ENCODE results near the gene DHX57. TPM values are rescaled to one million over a fixed set of nuclear protein-coding genes. Genes with fewer than 3 reads are reported as not detected.

The DHX57 gene
- total RNA-seq, 1 experiment from 2014 or later: 27.5 TPM

DNA sequence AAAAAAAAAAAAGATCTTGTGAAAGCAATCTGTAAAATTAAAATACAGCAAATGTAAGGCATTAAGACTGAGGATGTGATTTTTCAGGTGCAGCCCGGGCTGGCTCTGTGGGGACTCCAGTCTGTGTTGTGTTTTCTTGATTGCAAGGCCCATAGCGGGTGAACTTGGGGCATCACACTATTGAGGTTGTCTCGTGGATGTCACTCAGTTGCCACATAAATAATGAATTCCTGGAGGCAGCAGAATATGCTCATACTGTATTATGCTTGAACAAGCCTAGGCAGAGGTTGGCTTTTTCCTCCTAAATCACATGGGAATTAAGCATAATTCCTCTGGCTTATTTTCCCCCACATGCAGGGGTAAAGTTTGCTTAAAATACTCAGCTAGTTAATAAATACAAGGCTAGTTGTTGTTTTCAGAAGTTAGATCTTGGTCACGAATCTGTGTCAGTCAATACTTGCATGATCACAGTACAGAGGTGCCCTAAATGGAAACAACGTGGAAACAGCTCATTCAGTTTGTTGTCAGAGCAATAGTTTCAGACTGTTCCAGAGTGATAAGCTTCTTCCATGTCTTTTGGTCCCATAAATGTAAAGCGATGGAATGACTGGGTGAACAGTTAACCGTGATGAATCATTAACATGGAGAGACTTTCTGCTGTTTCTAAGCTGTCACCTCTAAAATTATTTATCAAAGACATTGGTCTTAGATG, 81.3 kb downstream of the DHX57 start:
- Histone ChIP-seq H2AK5ac (ENCODE audit: insufficient read length, low read length) (no peak overlapping the region), H3K27ac (ENCODE audit: insufficient read length, low read depth, low read length) (no peak overlapping the region), H3K79me2 (ENCODE audit: insufficient read depth, low read length) (no peaks in the 10 kb centered on the region), H2BK20ac (ENCODE audit: low read depth, low read length, poor library complexity, severe bottlenecking) (no peak overlapping the region), H3K23ac (ENCODE audit: insufficient read length, low read depth, low read length) (no peak overlapping the region), H2BK15ac (ENCODE audit: low read depth, low read length) (no peak overlapping the region), H2BK12ac (ENCODE audit: insufficient read length, low read depth, low read length) (no peak overlapping the region), H4K20me1 (ENCODE audit: control insufficient read depth, insufficient read depth, insufficient read length) (no peaks in the 10 kb centered on the region), H3K18ac (ENCODE audit: insufficient read length, low read depth, low read length) (no peak overlapping the region), H4K8ac (replicated peaks; ENCODE audit: insufficient read length, low read depth, low read length) (no peak overlapping the region), H3K23me2 (ENCODE audit: insufficient read length, low read depth, low read length, poor library complexity, severe bottlenecking) (no peaks in the 10 kb centered on the region), H2BK5ac (ENCODE audit: insufficient read length, low read length) (no peak overlapping the region), H3K4me1 (ENCODE audit: insufficient read depth, low read length) (no peaks in the 10 kb centered on the region), H3K56ac (ENCODE audit: insufficient read length, low read depth, low read length) (no peak overlapping the region), H3K4ac (ENCODE audit: low read depth, low read length) (no peak overlapping the region), H2BK120ac (ENCODE audit: low read depth, low read length, poor library complexity, severe bottlenecking) (no peak overlapping the region), H4K5ac (ENCODE audit: insufficient read length, low read depth, low read length) (no peak overlapping the region), H3K14ac (ENCODE audit: insufficient read depth, low read length) (no peak overlapping the region), H3T11ph (ENCODE audit: low read length) (no peak overlapping the region), H3K79me1 (ENCODE audit: insufficient read depth, low read depth, low read length, poor library complexity, severe bottlenecking) (no peaks in the 10 kb centered on the region), H4K91ac (ENCODE audit: insufficient read length, low read depth, low read length) (no peak overlapping the region), H3K4me2 (ENCODE audit: insufficient read depth, insufficient read length, low read length) (no peak overlapping the region), H2AFZ (ENCODE audit: low read length) (no peak overlapping the region), H3K9ac (ENCODE audit: extremely low read depth, insufficient read length, low read length) (no peak overlapping the region), H3K27me3 (ENCODE audit: insufficient read depth, low read length) (no peaks in the 10 kb centered on the region), H3K9me3 (ENCODE audit: control insufficient read depth, low read depth, low read length) (no peaks in the 10 kb centered on the region)
- Mint-ChIP-seq H3K4me1 (no peaks in the 10 kb centered on the region), H3K36me3 (ENCODE audit: insufficient read depth in 1 of 3, low read depth in 3 of 3) (peaks cover 0 to 10% (median 4%) of the 10 kb centered on the region in 3 experiments; a peak in 3 of 7 replicates), H3K27ac (peak overlapping the region in 1 of 3 experiments; percentile 77; a peak in 2 of 7 replicates), H3K9me3 (no peaks in the 10 kb centered on the region), H3K27me3 (ENCODE audit: low read depth) (no peaks in the 10 kb centered on the region), H3K4me3 (no peak overlapping the region)
- DNase-seq: no peak
- WGBS (ENCODE audit: extremely low coverage, insufficient read length, low lambda C conversion rate): no CpG with 5 or more reads among the region's 7 CpGs
- TF ChIP-seq, protein P1, sequence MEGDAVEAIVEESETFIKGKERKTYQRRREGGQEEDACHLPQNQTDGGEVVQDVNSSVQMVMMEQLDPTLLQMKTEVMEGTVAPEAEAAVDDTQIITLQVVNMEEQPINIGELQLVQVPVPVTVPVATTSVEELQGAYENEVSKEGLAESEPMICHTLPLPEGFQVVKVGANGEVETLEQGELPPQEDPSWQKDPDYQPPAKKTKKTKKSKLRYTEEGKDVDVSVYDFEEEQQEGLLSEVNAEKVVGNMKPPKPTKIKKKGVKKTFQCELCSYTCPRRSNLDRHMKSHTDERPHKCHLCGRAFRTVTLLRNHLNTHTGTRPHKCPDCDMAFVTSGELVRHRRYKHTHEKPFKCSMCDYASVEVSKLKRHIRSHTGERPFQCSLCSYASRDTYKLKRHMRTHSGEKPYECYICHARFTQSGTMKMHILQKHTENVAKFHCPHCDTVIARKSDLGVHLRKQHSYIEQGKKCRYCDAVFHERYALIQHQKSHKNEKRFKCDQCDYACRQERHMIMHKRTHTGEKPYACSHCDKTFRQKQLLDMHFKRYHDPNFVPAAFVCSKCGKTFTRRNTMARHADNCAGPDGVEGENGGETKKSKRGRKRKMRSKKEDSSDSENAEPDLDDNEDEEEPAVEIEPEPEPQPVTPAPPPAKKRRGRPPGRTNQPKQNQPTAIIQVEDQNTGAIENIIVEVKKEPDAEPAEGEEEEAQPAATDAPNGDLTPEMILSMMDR (conservative IDR thresholded peaks at IDR 0.05): no peak

Data from H9 (cell line).